A204.1 (cell line): ENCODE measurements around the gene ARFGAP1.
"Not testable (repeated sequence)": the region's sequence is repeated elsewhere in the genome, so short reads cannot be mapped to it uniquely, and the experiment has no call there.

Experiments used
- FAIRE-seq: peaks from 2 replicates; lab custom pipeline; 2012; peaks lifted over from hg19 to GRCh38; lab: Jason Lieb, UNC

Gene ARFGAP1

GRCh38 chr20:63335060-63335459, 62.4 kb downstream of the ARFGAP1 start:
- not testable (repeated sequence) for FAIRE-seq

- FAIRE-seq: no peak
Observed at GRCh38 chr20:63335711-63336110, 63.1 kb downstream of the ARFGAP1 start.

- FAIRE-seq: no peak
Observed at GRCh38 chr20:63336232-63336752, 63.7 kb downstream of the ARFGAP1 start.

GRCh38 chr20:63337786-63338420, 65.3 kb downstream of the ARFGAP1 start:
- no peak for FAIRE-seq
